Measurements from ENCODE around the gene ZNF182. TPM values are rescaled to one million over a fixed set of nuclear protein-coding genes. Genes with fewer than 3 reads are reported as not detected.

ZNF182 gene
- total RNA-seq, 1 donor from 2014 or later, result 2.3 TPM

Other genes starting within 250 kb of the ZNF182 start
- 3.9 and 7.7 TPM in 2 replicates for gene ZNF81, start 167.1 kb downstream of the ZNF182 start, total RNA-seq
- not detected in 2 replicates for gene SPACA5, start 3.0 kb upstream of the ZNF182 start, total RNA-seq
- 0.40 and 2.3 TPM in 2 replicates for gene ZNF630, start 67.7 kb upstream of the ZNF182 start, total RNA-seq
- gene SPACA5B, start 126.6 kb upstream of the ZNF182 start, total RNA-seq, result not detected in 2 replicates
- gene SSX5, start 192.8 kb upstream of the ZNF182 start, total RNA-seq, result not detected in 2 replicates